Gastrocnemius medialis (tissue), 4 donors: Measurements from ENCODE around the gene CRYGS. TPM values are rescaled to one million over a fixed set of nuclear protein-coding genes. Genes with fewer than 3 reads are reported as not detected.
"Not testable (repeated sequence)": the region's sequence is repeated elsewhere in the genome, so short reads cannot be mapped to it uniquely, and the experiment has no call there.

ENCODE experiments used
- ATAC-seq, 2 donors: fragments of 150-250 bp; one replicate each; pipeline ENCODE4 v1.9.1; 2016
- DNase-seq, 2 donors: peaks; one replicate each; pipeline ENCODE4 v3.0.0-alpha.2; 2019
- H3K27ac ChIP-seq, 4 donors: fragments of 200-600 bp; sonication (generic); 1 replicate in 1 of 4; 2 replicates in 3 of 4; pipeline ENCODE4 v1.5.1; 2016 to 2018; ENCODE audit warnings: mild to moderate bottlenecking in 2 of 4, moderate library complexity in 1 of 4
- H3K27me3 ChIP-seq, 3 donors: fragments of 200-600 bp; sonication (generic) in 2 of 3; 1 replicate in 1 of 3; 2 replicates in 2 of 3; pipeline versions ENCODE4 v1.5.1 to v1.6.0; 2016 to 2019; ENCODE audit warnings: mild to moderate bottlenecking in 1 of 3, moderate library complexity in 1 of 3
- H3K36me3 ChIP-seq, 2 donors: fragments of 200-600 bp; sonication (generic) in 1 of 2; one replicate each; pipeline ENCODE4 v1.5.1; 2017 to 2018
- H3K4me1 ChIP-seq, 2 donors: fragments of 200-600 bp; sonication (generic) in 1 of 2; one replicate each; pipeline ENCODE4 v1.5.1; 2016 to 2017; ENCODE audit warnings: mild to moderate bottlenecking in 2 of 2
- H3K4me3 ChIP-seq, 4 donors: fragments of 200-600 bp; sonication (generic) in 3 of 4; 1 replicate in 1 of 4; 2 replicates in 3 of 4; pipeline ENCODE4 v1.5.1; 2016 to 2019; ENCODE audit warnings: mild to moderate bottlenecking in 2 of 4
- H3K9me3 ChIP-seq, 3 donors: fragments of 200-600 bp; sonication (generic) in 2 of 3; 1 replicate in 1 of 3; 2 replicates in 2 of 3; pipeline ENCODE4 v1.5.1; 2016 to 2019
- CTCF ChIP-seq, 5 experiments: fragments of 450-650 bp in 3 of 5; fragments of 200-600 bp in 2 of 5; sonication (generic) in 2 of 5; IDR thresholded peaks in 4 of 5; conservative IDR thresholded peaks in 1 of 5; 1 replicate in 4 of 5; 2 replicates in 1 of 5; pipeline ENCODE4 v1.5.1; 2016 to 2019; ENCODE audit warnings: antibody characterized with exemption in 5 of 5, mild to moderate bottlenecking in 3 of 5, moderate library complexity in 3 of 5
- POLR2A ChIP-seq, 2 donors: fragments of 450-650 bp; IDR thresholded peaks; one replicate each; pipeline ENCODE4 v1.6.1; 2017; ENCODE audit warnings: antibody characterized with exemption in 2 of 2, mild to moderate bottlenecking in 2 of 2, moderate library complexity in 2 of 2
- in situ Hi-C, 4 donors: fragments of 200-750 bp; cut with MboI; loops; one replicate each; pipeline versions ENCODE4 v1.15.0 to v1.8.0; 2017; ENCODE audit warnings: low sequenced_read_pairs in 4 of 4
- intact Hi-C: fragments of 100-400 bp; cut with DNase I; formaldehyde crosslinking; loops from one replicate; pipeline ENCODE4 v1.15.1; 2023; ENCODE audit warnings: low total_unique reads
- total RNA-seq, 4 donors: library from RNA; depleted of rRNA; stranded (reverse); fragments of >200 nt; gene quantifications; one replicate each; pipeline versions ENCODE4 v1.1.0 to v1.2.3, GENCODE V29; 2016

Gene CRYGS
- total RNA-seq, 4 donors from 2014 or later, result 2.1 TPM; not detected in 3

GRCh38 chr3:186570941-186571643, 26.9 kb upstream of the CRYGS start:
- DNase-seq (no peak), ATAC-seq (no peak)
- H3K27me3 ChIP-seq, result no peaks in the 10 kb centered on the region
- TF ChIP-seq POLR2A (IDR thresholded peaks at IDR 0.05), result no peak
- H3K9me3 ChIP-seq, result no peaks in the 10 kb centered on the region
- in situ Hi-C loops (loop anchor here in 2 of 4 donors (25.0 kb wide), 4 partner anchors 216 to 984 kb away; partner anchors contain the start of genes EIF4A2 (in 1 of the 2), ETV5 (in 1 of the 2) and SENP2 (in 1 of the 2)), intact Hi-C loops (loop anchor here (2.0 to 5.0 kb wide), 3 partner anchors 212 to 629 kb away; partner anchors contain the start of genes EIF4A2 and ETV5)
- H3K36me3 ChIP-seq, result peaks cover 0 to 35% of the 10 kb centered on the region in 2 donors
- peaks cover 23 to 31% of the 10 kb centered on the region in 2 donors for H3K4me1 ChIP-seq
- peak overlapping the region; percentile 90 to 97 (median 94) for H3K27ac ChIP-seq
- peak overlapping the region; percentile 81 to 99 (median 93) for H3K4me3 ChIP-seq

- Histone ChIP-seq H3K36me3 (peaks cover 0 to 28% of the 10 kb centered on the region in 2 donors), H3K4me3 (peak within 1 kb of the TSS; percentile 81 to 99 (median 93)), H3K9me3 (no peaks in the 10 kb centered on the region), H3K4me1 (peaks cover 25 to 34% of the 10 kb centered on the region in 2 donors), H3K27me3 (no peaks in the 10 kb centered on the region), H3K27ac (peak within 1 kb of the TSS; percentile 90 to 97 (median 94))
- intact Hi-C loops (loop anchor here (2.0 to 5.0 kb wide), 3 partner anchors 212 to 628 kb away; partner anchors contain the start of genes EIF4A2 and ETV5), in situ Hi-C loops (loop anchor here in 2 of 4 donors (25.0 kb wide), 4 partner anchors 217 to 983 kb away; partner anchors contain the start of genes EIF4A2 (in 1 of the 2), ETV5 (in 1 of the 2) and SENP2 (in 1 of the 2))
- TF ChIP-seq CTCF (IDR thresholded peaks at IDR 0.05 in 4 of 5, conservative IDR thresholded peaks at IDR 0.05 in 1 of 5) (no peak), POLR2A (IDR thresholded peaks at IDR 0.05) (peak; percentile 70 to 77)
- peak; percentile 99 for DNase-seq
- peak; percentile 90 to 96 for ATAC-seq
Observed at GRCh38 chr3:186570096-186570940, 26.1 kb upstream of the CRYGS start, which contains the start of gene DNAJB11. DNAJB11 (plus strand) TSS chr3:186570720; CDS start chr3:186570898, 178 bp downstream.

- in situ Hi-C loops, result loop anchor here in 2 of 4 donors (10.0 to 25.0 kb wide), 5 partner anchors 218 to 982 kb away; partner anchors contain the start of genes EIF4A2 (in 1 of the 2), ETV5 (in 1 of the 2) and SENP2 (in 1 of the 2)
- TF ChIP-seq POLR2A (IDR thresholded peaks at IDR 0.05) (no peak), CTCF (IDR thresholded peaks at IDR 0.05 in 4 of 5, conservative IDR thresholded peaks at IDR 0.05 in 1 of 5) (no peak)
- Histone ChIP-seq H3K9me3 (no peaks in the 10 kb centered on the region), H3K27ac (peak overlapping the region; percentile 62 to 95 (median 71)), H3K4me1 (peaks cover 25 to 34% of the 10 kb centered on the region in 2 donors), H3K4me3 (peak overlapping the region; percentile 67 to 99 (median 93)), H3K27me3 (no peaks in the 10 kb centered on the region), H3K36me3 (peaks cover 0 to 22% of the 10 kb centered on the region in 2 donors)
- intact Hi-C loops, result loop anchor here (2.0 to 5.0 kb wide), 4 partner anchors 213 to 627 kb away; partner anchors contain the start of genes EIF4A2, ETV5 and RFC4
- DNase-seq, result no peak
- ATAC-seq, result no peak
Observed at GRCh38 chr3:186569779-186570095, 25.6 kb upstream of the CRYGS start.

- Histone ChIP-seq H3K36me3 (peaks cover 0 to 22% of the 10 kb centered on the region in 2 donors), H3K4me1 (peaks cover 25 to 34% of the 10 kb centered on the region in 2 donors), H3K4me3 (peak overlapping the region in 2 of 4 donors; percentile 67 to 99), H3K27ac (peak overlapping the region in 3 of 4 donors; percentile 62 to 72 (median 70))
- in situ Hi-C loops, result loop anchor here in 2 of 4 donors (10.0 to 25.0 kb wide), 5 partner anchors 218 to 982 kb away; partner anchors contain the start of genes EIF4A2 (in 1 of the 2), ETV5 (in 1 of the 2) and SENP2 (in 1 of the 2)
- H3K9me3 ChIP-seq, H3K27me3 ChIP-seq, DNase-seq, ATAC-seq: not testable (repeated sequence)
- intact Hi-C loops, result loop anchor here (5.0 kb wide), 1 partner anchor 238 kb away; the partner anchor contains the start of gene RFC4
Observed at GRCh38 chr3:186569361-186569760, 25.2 kb upstream of the CRYGS start.
